NCI-H748 (cell line): Measurements from ENCODE around the gene ZNRF1.
"Not testable (repeated sequence)": the region's sequence is repeated elsewhere in the genome, so short reads cannot be mapped to it uniquely, and the experiment has no call there.

Experiments
- DNase-seq: peaks from one replicate; lab custom pipeline; 2025; ENCODE audit not compliant: unreplicated experiment; lab: John Stamatoyannopoulos, UW

ZNRF1 gene

DNA sequence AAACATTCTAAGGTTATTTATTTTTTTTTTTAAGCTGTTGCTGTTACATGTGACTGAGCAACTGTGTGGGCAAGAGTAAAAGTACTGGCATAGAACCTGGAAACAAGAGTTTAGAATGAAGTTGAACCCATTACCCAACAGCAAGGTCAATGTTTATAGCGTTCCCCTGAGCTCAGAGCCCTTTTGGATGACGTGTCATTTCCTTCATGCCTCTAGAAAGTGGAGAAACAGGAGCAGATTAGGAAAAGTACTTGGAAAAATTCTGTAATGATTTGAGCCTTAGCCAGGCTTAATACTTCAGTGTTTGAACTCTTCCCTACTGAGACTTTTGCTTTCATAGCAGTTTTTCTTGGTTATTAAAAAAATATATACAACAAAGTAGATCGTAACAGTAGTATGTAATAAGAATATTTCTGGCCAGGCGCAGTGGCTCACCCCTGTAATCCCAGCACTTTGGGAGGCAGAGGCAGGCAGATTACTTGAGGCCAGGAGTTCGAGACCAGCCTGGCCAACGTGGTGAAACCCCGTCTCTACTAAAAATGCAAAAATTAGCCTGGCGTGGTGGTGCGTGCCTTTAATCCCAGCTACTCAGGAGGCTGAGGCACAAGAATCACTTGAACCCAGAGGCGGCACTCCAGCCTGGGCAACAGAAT is 27.5 kb downstream of the ZNRF1 start:
- not testable (repeated sequence) for DNase-seq

DNA sequence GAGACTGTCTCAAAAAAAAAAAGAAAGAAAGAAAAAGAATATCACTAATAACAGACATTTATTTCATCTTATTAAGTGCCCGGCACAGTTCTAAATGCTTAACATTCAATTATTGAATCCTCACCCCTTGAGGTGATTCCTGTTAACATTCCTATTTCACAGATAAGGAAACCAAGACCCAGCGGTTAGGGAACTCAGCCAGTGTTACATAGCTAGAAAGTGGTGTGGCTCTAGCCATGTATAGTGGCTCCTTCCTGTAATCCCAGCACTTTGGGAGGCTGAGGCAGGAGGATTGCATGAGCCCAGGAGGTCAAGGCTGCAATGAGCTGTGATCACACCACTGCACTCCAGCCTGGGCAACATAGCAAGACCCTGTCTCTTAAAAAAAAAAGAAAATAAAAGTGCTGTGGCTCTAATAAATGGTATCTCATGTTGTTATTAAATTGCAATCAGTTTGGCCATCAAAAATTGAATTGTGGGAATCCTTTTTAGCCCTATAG is 28.1 kb downstream of the ZNRF1 start:
- no peak for DNase-seq

DNA sequence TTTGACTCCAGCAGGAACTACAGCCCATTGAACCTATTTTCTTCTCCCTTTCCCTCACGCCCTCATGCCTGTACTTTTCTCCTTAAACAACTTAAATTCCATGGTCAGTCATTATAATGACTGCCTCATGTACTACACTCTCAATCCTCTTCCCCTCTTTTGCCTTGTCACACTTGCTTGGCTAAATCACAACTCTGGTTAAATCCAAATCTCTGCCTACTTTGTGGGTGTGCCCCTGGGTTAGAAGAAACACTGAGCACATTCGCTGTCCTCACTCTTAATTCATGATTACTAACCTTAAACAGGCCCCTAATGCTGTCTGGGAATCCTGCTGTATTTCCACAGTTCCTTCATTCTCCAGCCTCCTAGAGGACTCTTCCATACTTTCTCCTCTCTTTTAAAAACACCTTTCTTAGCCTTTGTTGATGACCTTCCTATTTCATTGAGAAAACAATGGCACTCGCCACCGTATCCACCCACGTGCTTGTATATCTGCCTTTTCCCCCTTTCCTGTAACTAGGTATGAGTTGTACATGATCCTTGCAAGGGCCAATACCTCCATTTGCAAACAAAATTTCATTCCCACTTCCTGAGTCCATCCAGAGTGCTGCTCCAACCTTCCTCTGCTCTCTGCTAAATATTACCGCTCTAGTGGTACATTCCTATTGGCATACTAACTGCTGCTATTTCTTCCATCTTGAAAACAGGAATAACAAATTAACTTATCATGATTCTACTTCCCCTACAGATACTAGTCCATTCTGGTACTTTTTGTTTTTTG is 28.9 kb downstream of the ZNRF1 start:
- no peak for DNase-seq

DNA sequence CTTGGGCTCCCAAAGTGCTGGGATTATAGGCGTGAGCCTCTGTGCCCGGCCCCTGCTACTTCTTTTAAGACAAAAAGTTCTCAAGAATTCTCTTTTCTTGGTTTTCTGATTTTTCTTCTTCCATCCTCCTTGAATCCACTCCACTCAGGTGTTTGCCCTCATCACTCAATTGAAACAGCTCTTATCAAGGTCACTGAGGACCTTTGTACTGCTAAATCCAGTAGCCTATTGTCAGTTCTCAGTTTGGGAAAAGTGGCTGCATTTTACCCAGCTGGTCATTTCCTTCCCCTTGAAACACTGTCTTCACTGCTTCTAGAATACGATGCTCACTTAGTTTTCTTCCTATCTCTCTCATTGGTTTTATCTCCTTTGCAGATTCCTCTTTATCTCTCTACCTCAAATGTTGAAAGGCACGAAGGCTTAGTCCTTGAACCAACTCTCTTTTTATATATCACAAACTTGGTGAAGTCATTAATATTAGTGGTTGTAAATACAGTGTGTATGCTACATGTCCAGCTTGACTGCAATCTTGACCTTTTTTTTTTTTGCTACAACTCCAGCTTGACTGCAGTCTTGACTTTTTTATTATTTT is 29.8 kb downstream of the ZNRF1 start:
- no peak for DNase-seq

DNA sequence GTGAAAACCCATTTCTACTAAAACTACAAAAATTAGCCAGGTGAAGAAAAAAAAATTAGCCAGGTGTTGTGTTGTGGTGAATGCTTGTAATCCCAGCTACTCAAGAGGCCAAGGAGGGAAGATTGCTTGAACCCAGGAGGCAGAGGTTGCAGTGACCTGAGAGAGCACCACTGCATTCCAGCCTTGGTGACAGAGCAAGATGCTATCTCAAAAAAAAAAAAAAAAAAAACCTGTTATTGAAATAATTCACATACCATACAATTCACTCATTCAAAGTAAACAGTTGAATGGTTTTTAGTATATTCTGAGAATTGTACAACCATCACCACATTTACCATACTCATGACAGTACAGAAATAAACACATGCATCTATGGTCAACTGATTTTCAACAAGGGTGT is 31.0 kb downstream of the ZNRF1 start:
- no peak for DNase-seq

DNA sequence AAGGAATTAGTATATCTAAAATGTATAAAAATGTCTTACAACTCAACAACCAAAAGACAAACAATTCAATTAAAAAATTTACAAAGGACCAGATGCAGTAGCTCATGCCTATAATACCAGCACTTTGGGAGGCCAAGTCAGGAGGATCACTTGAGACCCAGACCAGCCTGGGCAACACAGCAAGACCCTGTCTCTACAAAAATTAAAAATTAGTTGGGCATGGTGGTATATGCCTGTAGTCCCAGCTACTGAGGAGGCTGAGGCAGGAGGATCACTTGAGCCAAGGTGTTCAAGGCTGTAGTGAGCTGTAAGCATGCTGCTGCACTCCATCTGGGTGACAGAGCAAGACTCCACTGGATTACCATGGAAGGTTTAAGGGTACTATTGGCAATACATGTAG is 33.8 kb downstream of the ZNRF1 start:
- DNase-seq = no peak

DNA sequence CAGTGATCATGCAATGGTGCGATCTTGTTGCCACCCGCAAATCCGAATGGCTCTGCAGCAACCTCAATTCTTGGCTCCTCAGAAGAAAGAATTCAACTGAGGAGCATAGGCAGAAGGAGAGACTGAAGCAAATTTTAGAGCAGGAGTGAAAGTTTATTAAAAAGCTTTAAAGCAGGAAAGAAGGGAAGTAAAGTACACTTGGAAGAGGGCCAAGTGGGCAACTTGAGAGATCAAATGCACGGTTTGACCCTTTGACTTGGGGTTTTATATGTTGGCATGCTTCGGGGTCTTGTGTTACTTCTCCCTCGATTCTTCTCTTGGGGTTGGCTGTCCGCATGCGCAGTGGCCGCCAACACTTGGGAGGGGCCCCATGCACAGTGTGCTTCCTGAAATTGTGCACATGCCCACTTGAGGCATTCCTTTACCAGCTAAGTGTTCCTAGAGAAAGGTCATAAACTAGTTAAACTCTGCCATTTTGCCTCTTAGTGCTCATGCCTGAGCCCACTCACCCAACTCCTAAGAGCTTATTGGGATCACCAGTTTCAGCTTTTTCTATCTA is 36.7 kb downstream of the ZNRF1 start:
- no peak for DNase-seq

DNA sequence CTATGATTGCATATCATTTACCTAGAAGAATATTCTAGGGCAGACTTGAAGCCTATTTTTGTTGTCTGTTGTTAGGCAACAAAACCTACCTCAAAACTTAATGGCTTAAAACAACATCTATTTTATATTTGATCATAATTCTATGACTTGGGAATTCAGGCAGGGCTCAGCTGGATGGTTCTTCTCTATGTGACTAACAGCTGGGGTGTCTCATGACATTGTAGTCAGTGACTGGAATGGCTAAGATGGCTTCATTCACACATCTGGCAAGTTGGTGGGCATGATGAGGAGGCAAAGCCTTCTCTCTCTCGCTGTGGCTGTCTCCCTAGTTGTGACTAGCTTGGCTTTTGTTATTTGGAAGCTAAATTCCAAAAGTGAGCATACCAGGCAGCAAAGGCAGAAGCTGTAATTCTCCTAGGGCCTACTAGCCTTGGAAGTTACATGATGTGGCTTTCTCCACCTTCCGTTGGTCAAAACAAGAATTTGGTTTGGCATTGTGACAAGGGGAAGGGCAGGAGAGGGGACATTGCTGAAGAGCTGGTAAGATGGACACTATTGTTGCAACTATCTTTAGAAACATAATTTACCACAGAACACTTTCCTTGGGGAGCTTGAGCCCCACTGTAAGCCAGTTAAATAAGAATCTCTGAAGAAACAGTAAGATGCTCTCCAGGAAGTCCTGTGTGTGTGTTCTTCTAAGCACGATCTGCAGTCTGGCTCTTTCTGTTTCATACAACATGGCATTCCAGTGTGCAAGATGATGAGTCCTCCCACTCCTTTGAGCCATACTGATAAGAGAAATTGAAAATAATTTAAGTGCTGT is 39.4 kb downstream of the ZNRF1 start:
- no peak for DNase-seq

DNA sequence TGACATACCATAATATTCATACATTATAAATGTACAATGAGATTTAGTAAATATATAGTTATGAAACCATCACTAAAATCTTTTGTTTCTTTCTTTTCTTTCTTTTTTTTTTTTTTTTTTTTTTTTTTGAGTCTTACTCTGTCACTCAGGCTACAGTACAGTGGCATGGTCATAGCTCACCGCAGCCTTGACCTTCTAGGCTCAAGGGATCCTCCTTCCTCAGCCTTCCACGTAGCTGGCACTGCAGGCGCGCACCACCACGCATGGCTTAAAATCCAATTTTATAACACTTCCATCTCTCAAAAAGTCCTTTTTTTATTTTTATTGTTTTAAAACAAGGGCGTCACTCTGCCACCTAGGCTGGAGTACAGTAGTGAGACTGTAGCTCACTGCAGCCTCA is 41.1 kb downstream of the ZNRF1 start:
- DNase-seq = no peak

DNA sequence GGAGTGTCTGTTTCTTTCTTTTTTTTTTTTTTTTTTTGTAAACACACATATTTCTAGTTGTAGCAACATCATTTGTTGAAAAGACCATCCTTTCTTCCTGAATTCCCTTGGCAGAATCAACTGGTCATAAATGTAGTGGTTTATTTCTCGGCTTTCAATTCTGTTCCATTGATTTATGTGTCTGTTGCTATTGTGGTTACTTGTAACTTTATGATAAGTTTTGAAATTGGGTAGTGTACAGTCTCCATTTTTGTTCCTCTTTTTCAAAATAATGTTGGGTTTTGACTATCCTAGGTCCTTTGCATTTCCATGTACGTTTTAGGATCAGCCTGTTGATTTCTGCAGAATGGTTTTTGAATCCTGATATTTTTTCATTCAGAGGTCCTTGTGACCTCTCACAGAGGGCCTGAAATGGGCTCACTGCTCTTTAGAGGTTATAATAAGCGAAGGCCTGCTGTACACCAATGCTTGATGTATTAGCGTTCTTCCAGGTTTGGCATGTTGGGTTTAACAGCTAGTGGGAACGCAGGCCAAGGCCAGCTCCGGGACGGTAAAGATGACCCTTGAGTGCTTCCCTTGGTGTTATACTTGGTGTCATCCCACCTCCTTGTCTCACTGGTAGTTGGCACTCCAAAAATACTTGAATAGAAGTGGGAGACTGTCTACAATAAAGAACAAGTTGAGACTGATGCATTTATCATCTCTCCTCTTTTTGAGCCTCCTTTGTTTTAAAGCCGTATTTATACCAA is 43.8 kb downstream of the ZNRF1 start:
- DNase-seq = no peak

DNA sequence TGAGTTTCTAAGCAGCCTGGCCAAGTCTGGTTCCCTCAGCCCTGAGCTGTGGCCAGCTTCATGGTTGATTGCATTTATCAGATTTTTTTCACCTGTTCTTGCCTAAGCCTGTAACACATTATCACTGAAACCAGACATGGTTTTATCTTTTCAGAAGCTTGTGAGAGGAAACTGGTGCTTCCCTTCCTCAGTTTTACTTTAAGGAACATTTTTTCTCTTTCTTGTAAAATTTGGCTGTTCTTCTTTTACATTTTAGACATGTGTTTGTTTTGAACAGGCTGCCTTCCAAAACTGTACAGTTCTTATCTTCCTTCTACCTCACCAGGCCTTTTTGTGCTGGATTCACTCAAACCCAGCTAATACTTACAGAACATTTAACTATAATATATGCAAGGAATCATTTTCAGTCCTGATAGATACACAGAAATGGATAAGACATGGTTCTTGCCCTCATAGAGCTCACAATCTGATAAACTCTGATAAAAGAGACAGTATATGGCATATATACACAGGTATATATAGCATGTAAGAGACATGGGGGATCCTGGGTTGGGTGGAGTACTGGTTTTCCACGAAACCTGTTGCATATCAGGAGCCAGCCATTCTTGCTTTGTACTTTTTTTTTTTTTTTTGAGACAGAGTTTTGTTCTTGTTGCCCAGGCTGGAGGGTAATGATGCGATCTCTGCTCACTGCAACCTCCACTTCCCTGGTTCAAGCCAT is 44.5 kb downstream of the ZNRF1 start:
- no peak for DNase-seq

DNA sequence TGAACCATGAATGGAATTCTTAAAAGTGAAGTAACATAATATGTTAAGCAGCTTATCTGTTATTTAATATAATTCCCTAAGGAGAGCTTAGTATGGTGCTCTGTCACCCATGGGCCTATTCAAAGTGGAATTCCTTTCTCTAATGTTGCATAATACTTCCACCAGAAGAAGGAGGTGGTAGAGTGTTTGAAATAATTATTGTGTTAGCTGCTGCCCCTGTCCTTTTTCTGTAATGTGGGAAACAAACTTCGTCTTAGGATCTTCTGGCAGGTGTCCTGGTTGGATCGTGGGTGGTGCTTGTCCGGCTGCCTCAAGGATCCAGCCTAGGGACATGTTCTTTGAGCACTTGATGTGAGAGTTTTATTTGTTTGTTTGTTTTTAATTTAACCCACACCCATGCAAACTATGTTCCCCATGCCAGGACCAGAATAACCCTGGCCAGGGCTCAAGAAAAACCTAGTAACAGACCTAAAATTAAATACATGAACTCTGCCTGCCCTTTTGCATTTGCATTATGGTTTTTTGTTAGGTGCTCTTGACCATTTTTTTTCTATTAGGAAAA is 46.1 kb downstream of the ZNRF1 start:
- DNase-seq = no peak

DNA sequence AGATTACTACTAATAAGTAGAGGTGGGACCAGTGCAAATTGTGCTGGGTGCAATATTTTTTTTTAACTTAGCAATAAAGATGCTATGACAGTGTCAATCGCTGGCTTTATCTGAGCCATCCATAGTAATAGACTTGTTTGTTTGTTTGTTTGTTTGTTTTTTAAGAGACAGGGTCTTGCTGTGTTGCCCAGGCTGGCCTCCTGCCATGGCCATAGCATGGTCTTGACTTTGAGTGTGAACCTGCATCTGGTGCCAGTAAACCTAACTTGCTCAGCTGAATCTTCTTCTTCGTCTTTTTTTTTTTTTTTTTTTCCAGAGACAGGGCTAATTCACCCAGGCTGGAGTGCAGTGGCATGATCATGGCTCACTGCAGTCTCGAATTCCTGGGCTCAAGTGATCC is 46.6 kb downstream of the ZNRF1 start:
- DNase-seq = no peak

DNA sequence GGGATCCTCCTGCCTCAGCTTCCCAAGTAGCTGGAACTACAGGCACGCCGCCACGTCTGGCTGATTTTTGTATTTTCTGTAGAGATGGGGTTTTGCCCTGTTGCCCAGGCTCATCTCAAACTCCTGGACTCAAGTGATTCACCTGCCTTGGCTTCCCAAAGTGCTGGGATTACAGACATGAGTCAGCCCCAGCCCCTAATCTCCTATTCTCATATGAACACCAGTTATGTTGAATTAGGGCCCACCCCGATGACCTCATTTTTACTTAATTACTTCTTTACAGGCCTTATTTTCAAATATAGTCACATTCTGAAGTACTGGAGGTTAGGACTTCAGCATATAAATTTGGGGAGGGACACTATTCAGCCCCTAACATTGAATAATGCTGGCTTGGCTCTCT is 49.2 kb downstream of the ZNRF1 start:
- no peak for DNase-seq

DNA sequence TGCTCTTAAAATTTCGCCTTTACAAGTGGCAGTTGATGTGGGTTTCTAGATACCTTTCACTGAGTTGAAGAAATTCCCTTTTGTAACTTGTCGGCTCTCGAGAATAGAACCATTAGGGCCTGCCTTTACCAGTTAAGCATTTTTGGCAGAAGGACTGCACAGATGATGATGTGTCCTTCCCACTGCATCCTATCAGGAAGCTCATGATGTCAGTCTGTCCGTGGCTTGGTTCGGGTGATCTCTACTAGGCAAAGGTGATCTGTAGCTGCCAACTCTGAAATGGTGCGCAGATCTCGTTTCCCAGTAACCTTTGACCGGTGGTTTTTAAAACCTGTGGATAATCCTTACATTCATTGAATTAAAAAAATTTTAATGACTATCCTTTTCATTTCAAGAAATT is 49.7 kb downstream of the ZNRF1 start:
- DNase-seq = no peak

DNA sequence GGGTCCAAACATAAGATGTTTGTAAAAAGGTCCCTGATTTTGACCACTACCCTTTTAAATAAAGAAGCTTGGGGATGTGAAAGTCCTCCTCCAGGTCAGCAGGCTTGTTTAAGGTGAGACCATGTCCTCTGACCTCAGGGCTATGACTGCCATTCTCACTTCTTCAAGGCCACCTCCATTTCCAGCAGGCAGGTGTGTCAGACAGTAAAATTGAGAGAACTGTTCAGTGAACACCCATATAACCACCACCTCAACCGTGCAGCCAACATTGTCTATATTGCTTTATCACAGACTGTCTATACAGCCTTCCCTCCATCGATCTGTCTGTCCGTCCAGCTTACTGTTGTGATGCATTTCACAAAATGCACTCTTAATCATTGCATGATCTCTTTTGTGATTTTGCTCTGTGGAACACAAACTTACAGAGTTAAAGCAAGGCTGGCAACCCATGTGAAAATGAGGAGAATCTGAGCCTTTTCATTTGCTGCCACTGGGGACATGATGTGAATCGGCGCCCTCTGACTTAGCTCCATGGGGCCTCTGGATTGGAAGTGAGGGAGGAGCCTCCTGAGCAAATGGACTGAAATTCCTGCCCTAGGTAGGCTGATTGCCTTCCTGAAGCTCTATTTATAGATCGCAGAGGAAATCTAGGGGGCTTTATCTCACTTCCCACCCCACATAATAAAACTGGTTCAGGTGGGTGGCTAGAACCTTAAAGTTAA is 53.8 kb downstream of the ZNRF1 start:
- no peak for DNase-seq

DNA sequence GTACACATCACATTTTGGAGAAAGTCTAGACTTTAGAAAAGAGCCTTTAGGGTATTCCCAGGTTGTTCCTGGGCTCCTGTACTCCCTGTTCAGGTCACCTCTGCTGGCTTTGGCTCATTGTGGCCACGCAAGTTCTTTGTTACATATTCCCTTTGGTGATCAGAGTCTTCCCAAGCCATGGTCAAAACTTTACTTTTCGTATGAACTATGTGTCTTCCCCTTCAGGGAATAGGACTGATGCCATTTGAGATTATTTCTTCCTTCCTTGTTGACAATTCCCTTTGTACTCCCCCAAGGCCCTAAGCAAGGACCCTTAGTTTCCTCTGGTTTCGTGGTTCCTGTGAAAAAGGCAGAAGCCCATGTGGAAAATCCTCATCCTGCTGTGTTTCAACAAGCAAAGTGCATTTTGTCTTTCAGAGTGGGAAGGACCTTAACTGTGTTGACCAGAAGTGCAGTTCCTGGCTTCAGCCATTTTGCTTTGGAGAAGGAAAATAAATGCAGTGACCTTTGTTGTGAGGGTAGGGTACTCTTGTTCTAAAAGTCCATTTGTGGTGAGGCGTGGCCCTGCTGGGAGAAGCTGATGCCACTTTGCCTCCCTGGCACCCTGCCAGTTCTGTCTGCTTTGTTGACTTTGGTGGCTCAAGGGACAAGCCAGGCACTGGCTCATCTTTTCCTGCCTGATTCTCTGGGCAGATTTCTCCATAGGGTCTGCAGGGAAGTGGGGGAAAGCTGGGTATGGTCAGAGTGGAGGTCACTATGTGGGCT is 55.1 kb downstream of the ZNRF1 start:
- peak; percentile 93 for DNase-seq

DNA sequence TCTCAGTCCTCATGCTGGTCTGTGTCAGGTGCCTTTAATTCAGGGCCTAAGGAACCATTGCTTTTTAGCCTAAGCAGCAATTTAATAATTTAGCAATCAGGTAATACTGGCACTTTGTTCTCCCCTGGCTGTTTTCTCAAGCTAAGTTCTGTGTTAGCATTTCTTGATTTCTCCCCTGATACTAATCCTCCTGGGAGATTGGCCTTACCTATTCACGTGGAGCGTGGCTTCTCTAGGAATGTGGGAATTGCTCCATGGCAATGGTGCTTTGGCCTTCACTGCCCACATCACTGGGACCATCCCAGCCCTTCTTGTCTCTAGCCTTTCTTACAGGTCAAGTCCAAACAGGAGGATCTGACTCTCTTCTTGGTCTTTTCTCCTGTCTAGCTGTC is 55.7 kb downstream of the ZNRF1 start:
- DNase-seq = no peak
